GM23248 (cell line): ENCODE measurements around the gene TNF.

Source experiments
- EZH2 ChIP-seq: fragments of 200-600 bp; sonication (generic); IDR thresholded peaks from 2 replicates; pipeline ENCODE4 v1.6.1; 2018; ENCODE audit warnings: antibody characterized with exemption, mild to moderate bottlenecking; ENCODE audit not compliant: insufficient read depth, poor library complexity, severe bottlenecking
- EZH2phosphoT487 ChIP-seq: fragments of 200-600 bp; sonication (generic); IDR thresholded peaks from 2 replicates; pipeline ENCODE4 v1.6.1; 2018; ENCODE audit warnings: antibody characterized with exemption, moderate library complexity, mild to moderate bottlenecking, low read depth; ENCODE audit not compliant: insufficient read depth

- TF ChIP-seq EZH2phosphoT487 (no peak), EZH2 (no peak)
Observed at GRCh38 chr6:31535538-31536324, 39.6 kb upstream of the TNF start.
